Hepatocyte (in vitro differentiated cells): Measurements from ENCODE around the gene CYLD. TPM values are rescaled to one million over a fixed set of nuclear protein-coding genes. Genes with fewer than 3 reads are reported as not detected.

ENCODE experiments used
- DNase-seq: peaks from one replicate; pipeline ENCODE4 v3.0.0-alpha.2; 2016; ENCODE audit warnings: low spot score
- H2AFZ ChIP-seq: fragments of 200-600 bp; sonication (generic); 2 replicates; pipeline ENCODE4 v1.6.0; 2016; ENCODE audit warnings: antibody characterized with exemption, mild to moderate bottlenecking
- H3K27ac ChIP-seq: fragments of 200-600 bp; sonication (generic); 2 replicates; pipeline ENCODE4 v1.5.1; 2016; ENCODE audit warnings: mild to moderate bottlenecking
- H3K27me3 ChIP-seq: fragments of 200-600 bp; sonication (generic); 2 replicates; pipeline ENCODE4 v1.6.1; 2016
- H3K36me3 ChIP-seq: fragments of 200-600 bp; sonication (generic); replicated peaks from 2 replicates; pipeline ENCODE4 v1.5.1; 2016; ENCODE audit warnings: low read depth; ENCODE audit not compliant: insufficient read depth
- H3K4me1 ChIP-seq: fragments of 200-600 bp; sonication (generic); 2 replicates; pipeline ENCODE4 v1.5.1; 2016; ENCODE audit warnings: mild to moderate bottlenecking, moderate library complexity; ENCODE audit not compliant: insufficient read depth
- H3K4me2 ChIP-seq: fragments of 200-600 bp; sonication (generic); 2 replicates; pipeline ENCODE4 v1.6.0; 2016
- H3K4me3 ChIP-seq: fragments of 200-600 bp; sonication (generic); 2 replicates; pipeline ENCODE4 v1.5.1; 2016; ENCODE audit warnings: mild to moderate bottlenecking
- H3K79me2 ChIP-seq: fragments of 200-600 bp; sonication (generic); 2 replicates; pipeline ENCODE4 v1.6.0; 2017; ENCODE audit warnings: mild to moderate bottlenecking
- H3K9me2 ChIP-seq: fragments of 200-600 bp; sonication (generic); replicated peaks from 2 replicates; pipeline ENCODE4 v1.6.0; 2017; ENCODE audit warnings: mild to moderate bottlenecking; ENCODE audit not compliant: insufficient read depth
- H3K9me3 ChIP-seq: fragments of 200-600 bp; sonication (generic); 2 replicates; pipeline ENCODE4 v1.5.1; 2016; ENCODE audit warnings: low read depth, mild to moderate bottlenecking
- H4K20me1 ChIP-seq: fragments of 200-600 bp; sonication (generic); 2 replicates; pipeline ENCODE4 v1.6.0; 2016; ENCODE audit warnings: mild to moderate bottlenecking; ENCODE audit not compliant: insufficient read depth, poor library complexity, severe bottlenecking
- CTCF ChIP-seq: fragments of 200-600 bp; sonication (generic); IDR thresholded peaks from 2 replicates; pipeline ENCODE4 v1.5.1; 2016; ENCODE audit warnings: antibody characterized with exemption, mild to moderate bottlenecking; ENCODE audit not compliant: poor library complexity
- EZH2 ChIP-seq: fragments of 200-600 bp; sonication (generic); IDR thresholded peaks from 2 replicates; pipeline ENCODE4 v1.6.1; 2016; ENCODE audit warnings: antibody characterized with exemption, mild to moderate bottlenecking, borderline replicate concordance
- EZH2phosphoT487 ChIP-seq: fragments of 200-600 bp; sonication (generic); IDR thresholded peaks from one replicate; pipeline ENCODE4 v1.6.1; 2018; ENCODE audit warnings: antibody characterized with exemption, mild to moderate bottlenecking, low read depth, moderate library complexity; ENCODE audit not compliant: unreplicated experiment, severe bottlenecking
- WGBS: methylation state at CpG from one replicate; pipeline ENCODE4 v1.1.6; 2016; ENCODE audit warnings: low lambda C conversion rate; ENCODE audit errors: missing lambda C conversion rate; 5-methylcytosine and 5-hydroxymethylcytosine counted together
- polyA plus RNA-seq: library from polyadenylated mRNA; unstranded; fragments of >200 nt; fragmentation: Nextera tagmentation; extraction: Ambion mirVana; gene quantifications from 2 replicates; pipeline ENCODE4 v1.2.1, GENCODE V29; 2016
- total RNA-seq: library from RNA; depleted of rRNA; stranded (reverse); fragments of >200 nt; gene quantifications from 2 replicates; pipeline ENCODE4 v1.2.3, GENCODE V29; 2014

CYLD gene
- total and polyA plus RNA-seq, 2 experiments from 2014 or later, result 9.9 to 17.8 TPM

GRCh38 chr16:50838885-50839284 is 97.0 kb downstream of the CYLD start:
- no peaks in the 10 kb centered on the region for H4K20me1 ChIP-seq
- peaks cover 4% of the 10 kb centered on the region for H3K27me3 ChIP-seq
- H3K36me3 ChIP-seq, result no peaks in the 10 kb centered on the region
- H3K4me1 ChIP-seq, result no peaks in the 10 kb centered on the region
- TF ChIP-seq CTCF (no peak), EZH2phosphoT487 (no peak), EZH2 (no peak)
- no peaks in the 10 kb centered on the region for H3K9me2 ChIP-seq
- no peak for DNase-seq
- 100% methylated on average over 2 of the region's 2 CpGs for WGBS
- H3K4me2 ChIP-seq, result no peak overlapping the region
- no peak overlapping the region for H3K27ac ChIP-seq
- no peak overlapping the region for H3K4me3 ChIP-seq
- H3K79me2 ChIP-seq, result no peaks in the 10 kb centered on the region
- H2AFZ ChIP-seq, result no peak overlapping the region
- no peaks in the 10 kb centered on the region for H3K9me3 ChIP-seq

GRCh38 chr16:50839356-50839755 is 97.5 kb downstream of the CYLD start:
- Histone ChIP-seq H3K27me3 (peaks cover 4% of the 10 kb centered on the region), H3K9me2 (no peaks in the 10 kb centered on the region), H3K36me3 (no peaks in the 10 kb centered on the region), H3K4me3 (no peak overlapping the region), H3K9me3 (no peaks in the 10 kb centered on the region), H3K4me1 (no peaks in the 10 kb centered on the region), H3K79me2 (no peaks in the 10 kb centered on the region), H4K20me1 (no peaks in the 10 kb centered on the region), H2AFZ (no peak overlapping the region), H3K4me2 (no peak overlapping the region), H3K27ac (no peak overlapping the region)
- 96% methylated on average over 5 of the region's 5 CpGs for WGBS
- no peak for DNase-seq
- TF ChIP-seq CTCF (no peak), EZH2phosphoT487 (no peak), EZH2 (no peak)

- Histone ChIP-seq H3K9me2 (no peaks in the 10 kb centered on the region), H3K79me2 (no peaks in the 10 kb centered on the region), H3K4me1 (no peaks in the 10 kb centered on the region), H4K20me1 (no peaks in the 10 kb centered on the region), H3K36me3 (no peaks in the 10 kb centered on the region), H3K27ac (no peak overlapping the region), H2AFZ (no peak overlapping the region), H3K4me3 (no peak overlapping the region), H3K9me3 (no peaks in the 10 kb centered on the region), H3K27me3 (peaks cover 4% of the 10 kb centered on the region), H3K4me2 (no peak overlapping the region)
- no peak for DNase-seq
- WGBS, result 85% methylated on average over 16 of the region's 16 CpGs
- no peak for TF ChIP-seq EZH2phosphoT487
- no peak for TF ChIP-seq EZH2
- TF ChIP-seq CTCF, result no peak
Observed at GRCh38 chr16:50839920-50840729, 98.2 kb downstream of the CYLD start.
